Measurements from ENCODE around the gene ACTR1B. TPM values are rescaled to one million over a fixed set of nuclear protein-coding genes. Genes with fewer than 3 reads are reported as not detected.

ACTR1B gene
- total and polyA plus RNA-seq, 2 experiments from 2014 or later: 27.2 to 42.5 TPM

GRCh38 chr2:97701851-97702465 lies 38.1 kb upstream of the ACTR1B start:
- H3K36me3 ChIP-seq (ENCODE audit: insufficient read depth): no peaks in the 10 kb centered on the region
- H3K4me3 ChIP-seq: no peak overlapping the region
- H3K27ac Mint-ChIP-seq: no peak overlapping the region
- no peaks in the 10 kb centered on the region for H3K36me3 Mint-ChIP-seq (ENCODE audit: low read depth)
- H3K4me2 ChIP-seq: no peak overlapping the region
- no peak overlapping the region for H3K4me3 Mint-ChIP-seq
- TF ChIP-seq REST (IDR thresholded peaks at IDR 0.05; ENCODE audit: unreplicated experiment) (no peak), ZNF331 (CRISPR knock-in tag; IDR thresholded peaks at IDR 0.05; ENCODE audit: low read depth) (no peak), NANOG (IDR thresholded peaks at IDR 0.05; ENCODE audit: borderline replicate concordance) (no peak), ETS1 (IDR thresholded peaks at IDR 0.05) (no peak), EZH2 (IDR thresholded peaks at IDR 0.05; ENCODE audit: low read depth, unreplicated experiment) (no peak), STAT1 (IDR thresholded peaks at IDR 0.05; ENCODE audit: unreplicated experiment) (no peak)
- peaks cover 9% of the 10 kb centered on the region for H3K27me3 Mint-ChIP-seq (ENCODE audit: insufficient read depth, low read depth, poor library complexity)
- no peaks in the 10 kb centered on the region for H4K20me1 ChIP-seq (replicated peaks; ENCODE audit: insufficient read depth)
- no peak for ATAC-seq
- H3K4me1 Mint-ChIP-seq: peaks cover 8% of the 10 kb centered on the region
- H3K4me1 ChIP-seq (ENCODE audit: insufficient read depth): 0 out of 2 replicates have a peak, but pooled peaks cover 3% of the 10 kb centered on the region
- no peaks in the 10 kb centered on the region for H3K79me2 ChIP-seq (replicated peaks; ENCODE audit: insufficient read depth)
- H3K9me3 Mint-ChIP-seq: no peaks in the 10 kb centered on the region
- H3F3A ChIP-seq (replicated peaks; ENCODE audit: low read depth): no peaks in the 10 kb centered on the region
- no peaks in the 10 kb centered on the region for H3K9me2 ChIP-seq (ENCODE audit: insufficient read depth)
- no peak overlapping the region for H3K27ac ChIP-seq (ENCODE audit: low read depth)
- H3K27me3 ChIP-seq (ENCODE audit: insufficient read depth): no peaks in the 10 kb centered on the region
- H2AFZ ChIP-seq: no peak overlapping the region
- no peak for DNase-seq (ENCODE audit: low spot score)

- Histone ChIP-seq H3K4me1 (ENCODE audit: insufficient read depth) (0 out of 2 replicates have a peak, but pooled peaks cover 3% of the 10 kb centered on the region), H3K9me2 (ENCODE audit: insufficient read depth) (no peaks in the 10 kb centered on the region), H3K4me2 (no peak overlapping the region), H3K4me3 (no peak overlapping the region), H4K20me1 (replicated peaks; ENCODE audit: insufficient read depth) (no peaks in the 10 kb centered on the region), H2AFZ (no peak overlapping the region), H3K36me3 (ENCODE audit: insufficient read depth) (no peaks in the 10 kb centered on the region), H3K79me2 (replicated peaks; ENCODE audit: insufficient read depth) (no peaks in the 10 kb centered on the region), H3F3A (replicated peaks; ENCODE audit: low read depth) (no peaks in the 10 kb centered on the region), H3K27ac (ENCODE audit: low read depth) (no peak overlapping the region), H3K27me3 (ENCODE audit: insufficient read depth) (no peaks in the 10 kb centered on the region)
- Mint-ChIP-seq H3K9me3 (no peaks in the 10 kb centered on the region), H3K27ac (no peak overlapping the region), H3K4me3 (no peak overlapping the region), H3K27me3 (ENCODE audit: insufficient read depth, low read depth, poor library complexity) (peaks cover 9% of the 10 kb centered on the region), H3K4me1 (peaks cover 8% of the 10 kb centered on the region), H3K36me3 (ENCODE audit: low read depth) (no peaks in the 10 kb centered on the region)
- TF ChIP-seq ZNF114 (CRISPR knock-in tag; IDR thresholded peaks at IDR 0.05) (no peak), ZNF331 (CRISPR knock-in tag; IDR thresholded peaks at IDR 0.05; ENCODE audit: low read depth) (no peak), STAT1 (IDR thresholded peaks at IDR 0.05; ENCODE audit: unreplicated experiment) (no peak), JUNB (IDR thresholded peaks at IDR 0.05; ENCODE audit: unreplicated experiment) (no peak), REST (IDR thresholded peaks at IDR 0.05; ENCODE audit: unreplicated experiment) (no peak), CTCF (conservative IDR thresholded peaks at IDR 0.05; ENCODE audit: low read depth in 2 of 2) (no peak), CREB1 (CRISPR knock-in tag; IDR thresholded peaks at IDR 0.05; ENCODE audit: low read depth) (no peak)
- no peak for DNase-seq (ENCODE audit: low spot score)
- ATAC-seq: no peak
Measured at GRCh38 chr2:97701186-97701585, 37.3 kb upstream of the ACTR1B start.

All from GM23338 (cell line).